ENCODE measurements around the gene RNF34.

Gene RNF34

DNA sequence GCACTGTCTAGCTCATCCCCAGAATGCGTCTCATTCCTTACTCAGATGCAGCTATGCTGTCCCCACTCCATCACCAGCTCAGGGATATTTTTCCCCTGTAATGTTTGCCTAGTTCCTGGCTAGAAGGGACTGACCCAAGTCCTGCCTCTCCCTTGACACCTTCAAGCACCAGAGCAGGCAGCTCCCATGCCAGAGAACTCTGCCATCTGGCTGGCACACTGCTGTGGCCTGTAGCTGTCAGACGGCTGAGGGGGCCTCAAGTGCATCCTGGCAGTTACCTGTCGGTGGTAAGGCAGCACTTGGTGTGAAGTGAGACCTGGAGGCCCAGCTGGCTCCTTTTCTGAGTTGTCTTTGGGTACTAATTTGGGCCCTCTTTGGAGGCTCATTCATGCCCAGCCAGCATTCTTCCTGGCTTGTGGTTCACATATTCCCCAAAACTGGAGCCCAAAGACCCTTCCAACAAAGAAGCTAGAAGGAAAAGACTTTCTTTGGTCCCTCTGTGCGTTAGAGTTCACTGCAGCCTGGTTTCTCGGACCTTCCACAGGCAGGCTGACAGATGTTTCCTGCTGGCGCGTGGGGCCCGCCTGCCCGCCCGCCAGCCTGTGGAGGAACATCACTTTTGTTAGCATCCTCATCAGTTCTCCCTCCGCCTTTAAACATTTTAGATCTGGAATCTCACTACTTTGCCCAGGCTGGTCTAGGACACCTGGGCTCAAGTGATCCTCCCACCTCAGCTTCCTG is 33.0 kb downstream of the RNF34 start:
- DNase-seq = no peak
- Histone ChIP-seq H2BK5ac (ENCODE audit: low read length) (no peak overlapping the region), H3K4ac (ENCODE audit: low read depth, low read length) (no peak overlapping the region), H3K27ac (ENCODE audit: low read depth, low read length) (no peak overlapping the region), H3K56ac (ENCODE audit: low read length) (no peak overlapping the region), H2BK15ac (replicated peaks; ENCODE audit: low read depth) (no peak overlapping the region), H3K79me1 (ENCODE audit: low read length) (no peaks in the 10 kb centered on the region), H2BK120ac (ENCODE audit: low read depth, low read length) (no peak overlapping the region), H3K4me1 (ENCODE audit: control insufficient read depth, low read depth, low read length) (no peaks in the 10 kb centered on the region), H4K8ac (ENCODE audit: low read depth, low read length) (no peak overlapping the region), H3K23ac (ENCODE audit: low read length) (no peak overlapping the region), H2AK5ac (ENCODE audit: low read length) (no peak overlapping the region), H3K27me3 (ENCODE audit: insufficient read depth, low read length, poor library complexity) (no peaks in the 10 kb centered on the region), H3K79me2 (ENCODE audit: control insufficient read depth, insufficient read depth, low read length) (no peaks in the 10 kb centered on the region), H3K36me3 (ENCODE audit: control insufficient read depth, insufficient read depth, low read length) (peaks cover 26% of the 10 kb centered on the region), H4K5ac (ENCODE audit: low read length) (no peak overlapping the region), H3K4me3 (ENCODE audit: low read length) (no peak overlapping the region), H3K9ac (ENCODE audit: low read length) (no peak overlapping the region), H3K4me2 (ENCODE audit: low read length) (no peak overlapping the region), H3K18ac (ENCODE audit: low read length) (no peak overlapping the region)
- no CpG with 5 or more reads among the region's 11 CpGs for WGBS (ENCODE audit: extremely low coverage, insufficient coverage, low lambda C conversion rate)

DNA sequence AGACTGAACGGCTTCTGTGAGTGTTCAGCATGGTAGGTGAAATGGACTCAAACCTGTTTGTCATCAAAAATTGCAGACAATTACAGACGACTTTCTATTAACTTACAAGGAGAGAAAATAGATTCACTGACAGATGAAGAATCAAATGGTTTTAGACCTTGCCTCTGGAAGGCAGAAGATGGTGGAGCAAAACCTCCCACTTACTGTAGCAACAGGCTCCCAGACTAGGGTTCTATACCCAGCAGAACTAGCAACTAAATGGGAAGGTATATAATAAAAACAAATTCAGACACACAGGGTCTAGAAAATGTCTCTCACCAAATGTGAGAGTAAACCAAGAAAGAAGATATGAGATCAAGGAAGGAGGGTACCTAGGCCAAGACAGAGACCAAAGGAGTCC is 36.8 kb downstream of the RNF34 start:
- Histone ChIP-seq H3K9ac (ENCODE audit: low read length) (no peak overlapping the region), H2BK5ac (ENCODE audit: low read length) (no peak overlapping the region), H3K4ac (ENCODE audit: low read depth, low read length) (no peak overlapping the region), H3K4me3 (ENCODE audit: low read length) (no peak overlapping the region), H3K36me3 (ENCODE audit: control insufficient read depth, insufficient read depth, low read length) (peaks cover 29% of the 10 kb centered on the region), H3K56ac (ENCODE audit: low read length) (no peak overlapping the region), H3K27me3 (ENCODE audit: insufficient read depth, low read length, poor library complexity) (no peaks in the 10 kb centered on the region), H3K4me2 (ENCODE audit: low read length) (no peak overlapping the region), H3K79me2 (ENCODE audit: control insufficient read depth, insufficient read depth, low read length) (no peaks in the 10 kb centered on the region), H2BK120ac (ENCODE audit: low read depth, low read length) (no peak overlapping the region), H2AK5ac (ENCODE audit: low read length) (no peak overlapping the region), H3K27ac (ENCODE audit: low read depth, low read length) (no peak overlapping the region), H3K79me1 (ENCODE audit: low read length) (no peaks in the 10 kb centered on the region), H4K8ac (ENCODE audit: low read depth, low read length) (no peak overlapping the region), H3K23ac (ENCODE audit: low read length) (no peak overlapping the region), H4K5ac (ENCODE audit: low read length) (no peak overlapping the region), H3K4me1 (ENCODE audit: control insufficient read depth, low read depth, low read length) (no peaks in the 10 kb centered on the region), H3K18ac (ENCODE audit: low read length) (no peak overlapping the region), H2BK15ac (replicated peaks; ENCODE audit: low read depth) (no peak overlapping the region)
- WGBS (ENCODE audit: extremely low coverage, insufficient coverage, low lambda C conversion rate) = no CpG with 5 or more reads among the region's 2 CpGs
- DNase-seq = no peak

DNA sequence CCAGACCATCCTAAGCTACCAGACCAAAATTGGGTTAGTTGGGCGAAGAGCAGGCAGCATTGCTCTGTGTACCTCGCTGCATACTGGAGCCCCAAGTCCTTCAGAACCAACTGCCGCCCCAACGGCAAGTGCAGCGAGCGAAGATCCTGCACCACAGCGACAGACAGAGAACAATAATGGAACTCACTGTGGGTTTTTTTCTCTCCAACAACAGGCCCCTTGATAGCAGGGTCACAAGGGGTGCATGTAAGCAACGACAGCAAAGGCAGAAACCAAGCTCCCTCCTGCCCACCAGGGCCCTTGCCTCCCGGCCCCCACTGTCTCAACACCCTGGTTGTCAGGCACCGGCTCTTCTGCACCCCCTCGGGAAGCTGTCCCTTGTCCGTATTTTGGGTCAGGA is 39.0 kb downstream of the RNF34 start:
- Histone ChIP-seq H2BK120ac (ENCODE audit: low read depth, low read length) (no peak overlapping the region), H3K23ac (ENCODE audit: low read length) (no peak overlapping the region)
- no CpG with 5 or more reads among the region's 12 CpGs for WGBS (ENCODE audit: extremely low coverage, insufficient coverage, low lambda C conversion rate)

DNA sequence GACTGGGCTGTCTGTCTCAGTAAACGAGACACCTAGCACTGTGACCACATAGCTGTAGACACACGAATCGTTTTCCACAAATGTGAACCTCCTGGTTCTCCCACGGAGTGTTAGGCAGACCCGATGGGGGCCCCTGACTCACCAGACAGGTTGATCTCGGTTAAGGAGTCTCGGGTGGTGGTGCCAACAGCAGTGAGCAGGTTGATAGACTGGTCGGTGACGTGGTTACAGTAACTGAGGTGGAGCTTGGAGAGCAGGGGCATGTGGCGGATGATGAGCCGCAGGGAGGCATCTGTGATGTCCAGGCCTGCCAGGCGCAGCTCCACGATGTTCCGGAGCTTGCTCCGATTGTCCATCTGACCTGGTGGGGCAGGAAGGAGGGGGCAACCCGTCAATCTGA is 39.8 kb downstream of the RNF34 start:
- H2BK15ac ChIP-seq (replicated peaks; ENCODE audit: low read depth) = no peak overlapping the region
- H3K4me1 ChIP-seq (ENCODE audit: control insufficient read depth, low read depth, low read length) = no peaks in the 10 kb centered on the region
- H4K5ac ChIP-seq (ENCODE audit: low read length) = no peak overlapping the region
- H3K79me1 ChIP-seq (ENCODE audit: low read length) = no peaks in the 10 kb centered on the region
- no peak overlapping the region for H2BK5ac ChIP-seq (ENCODE audit: low read length)
- no peak overlapping the region for H3K27ac ChIP-seq (ENCODE audit: low read depth, low read length)
- H2AK5ac ChIP-seq (ENCODE audit: low read length) = no peak overlapping the region
- H3K56ac ChIP-seq (ENCODE audit: low read length) = no peak overlapping the region
- H3K4me3 ChIP-seq (ENCODE audit: low read length) = no peak overlapping the region
- H3K23ac ChIP-seq (ENCODE audit: low read length) = no peak overlapping the region
- no peak overlapping the region for H2BK120ac ChIP-seq (ENCODE audit: low read depth, low read length)
- no peaks in the 10 kb centered on the region for H3K79me2 ChIP-seq (ENCODE audit: control insufficient read depth, insufficient read depth, low read length)
- no peaks in the 10 kb centered on the region for H3K27me3 ChIP-seq (ENCODE audit: insufficient read depth, low read length, poor library complexity)
- H3K4ac ChIP-seq (ENCODE audit: low read depth, low read length) = no peak overlapping the region
- H3K36me3 ChIP-seq (ENCODE audit: control insufficient read depth, insufficient read depth, low read length) = peaks cover 26% of the 10 kb centered on the region
- no peak overlapping the region for H3K18ac ChIP-seq (ENCODE audit: low read length)
- H4K8ac ChIP-seq (ENCODE audit: low read depth, low read length) = no peak overlapping the region
- no peak for DNase-seq
- no CpG with 5 or more reads among the region's 16 CpGs for WGBS (ENCODE audit: extremely low coverage, insufficient coverage, low lambda C conversion rate)
- H3K9ac ChIP-seq (ENCODE audit: low read length) = no peak overlapping the region
- no peak overlapping the region for H3K4me2 ChIP-seq (ENCODE audit: low read length)

More for the DNA sequence above, 39.0 kb downstream of the RNF34 start:
- H3K79me1 ChIP-seq (ENCODE audit: low read length) = no peaks in the 10 kb centered on the region
- no peak overlapping the region for H2BK15ac ChIP-seq (replicated peaks; ENCODE audit: low read depth)
- H3K9ac ChIP-seq (ENCODE audit: low read length) = no peak overlapping the region
- no peaks in the 10 kb centered on the region for H3K4me1 ChIP-seq (ENCODE audit: control insufficient read depth, low read depth, low read length)
- H3K4me2 ChIP-seq (ENCODE audit: low read length) = no peak overlapping the region
- no peaks in the 10 kb centered on the region for H3K79me2 ChIP-seq (ENCODE audit: control insufficient read depth, insufficient read depth, low read length)
- no peak overlapping the region for H3K56ac ChIP-seq (ENCODE audit: low read length)
- no peak overlapping the region for H4K5ac ChIP-seq (ENCODE audit: low read length)
- no peak overlapping the region for H2AK5ac ChIP-seq (ENCODE audit: low read length)
- no peak overlapping the region for H3K18ac ChIP-seq (ENCODE audit: low read length)
- peaks cover 26% of the 10 kb centered on the region for H3K36me3 ChIP-seq (ENCODE audit: control insufficient read depth, insufficient read depth, low read length)
- H3K4ac ChIP-seq (ENCODE audit: low read depth, low read length) = no peak overlapping the region
- no peak overlapping the region for H2BK5ac ChIP-seq (ENCODE audit: low read length)
- H3K27ac ChIP-seq (ENCODE audit: low read depth, low read length) = no peak overlapping the region
- no peak for DNase-seq
- H4K8ac ChIP-seq (ENCODE audit: low read depth, low read length) = no peak overlapping the region
- no peak overlapping the region for H3K4me3 ChIP-seq (ENCODE audit: low read length)
- no peaks in the 10 kb centered on the region for H3K27me3 ChIP-seq (ENCODE audit: insufficient read depth, low read length, poor library complexity)

DNA sequence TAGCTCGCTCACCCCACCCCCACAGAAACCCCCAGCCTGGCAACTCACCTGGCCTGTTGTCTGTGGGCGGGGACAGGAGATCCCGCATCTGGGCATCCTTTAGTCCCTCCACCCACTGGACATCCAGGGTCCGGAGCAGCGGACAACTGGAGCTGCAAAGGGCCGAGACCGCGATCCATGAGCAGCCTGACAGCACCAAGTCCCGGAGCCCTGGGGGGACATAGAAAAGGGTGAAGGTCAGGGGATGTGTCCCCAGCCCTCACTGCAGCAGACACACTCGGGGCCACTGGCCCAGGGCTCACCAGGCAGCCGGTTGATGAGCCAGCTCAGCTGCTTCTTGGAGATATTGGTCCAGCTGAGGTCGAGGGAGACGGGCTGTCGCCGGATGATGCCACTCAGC is 40.9 kb downstream of the RNF34 start:
- Histone ChIP-seq H2AK5ac (ENCODE audit: low read length) (no peak overlapping the region), H3K27me3 (ENCODE audit: insufficient read depth, low read length, poor library complexity) (no peaks in the 10 kb centered on the region), H4K5ac (ENCODE audit: low read length) (no peak overlapping the region), H2BK15ac (replicated peaks; ENCODE audit: low read depth) (no peak overlapping the region), H3K23ac (ENCODE audit: low read length) (no peak overlapping the region), H3K36me3 (ENCODE audit: control insufficient read depth, insufficient read depth, low read length) (peaks cover 23% of the 10 kb centered on the region), H3K9ac (ENCODE audit: low read length) (no peak overlapping the region), H3K56ac (ENCODE audit: low read length) (no peak overlapping the region), H4K8ac (ENCODE audit: low read depth, low read length) (no peak overlapping the region), H3K4me2 (ENCODE audit: low read length) (no peak overlapping the region), H3K27ac (ENCODE audit: low read depth, low read length) (no peak overlapping the region), H3K79me1 (ENCODE audit: low read length) (no peaks in the 10 kb centered on the region), H3K79me2 (ENCODE audit: control insufficient read depth, insufficient read depth, low read length) (no peaks in the 10 kb centered on the region), H2BK5ac (ENCODE audit: low read length) (no peak overlapping the region), H2BK120ac (ENCODE audit: low read depth, low read length) (no peak overlapping the region), H3K4me3 (ENCODE audit: low read length) (no peak overlapping the region), H3K4me1 (ENCODE audit: control insufficient read depth, low read depth, low read length) (no peaks in the 10 kb centered on the region), H3K4ac (ENCODE audit: low read depth, low read length) (no peak overlapping the region), H3K18ac (ENCODE audit: low read length) (no peak overlapping the region)
- WGBS (ENCODE audit: extremely low coverage, insufficient coverage, low lambda C conversion rate) = no CpG with 5 or more reads among the region's 15 CpGs
- DNase-seq = no peak

DNA sequence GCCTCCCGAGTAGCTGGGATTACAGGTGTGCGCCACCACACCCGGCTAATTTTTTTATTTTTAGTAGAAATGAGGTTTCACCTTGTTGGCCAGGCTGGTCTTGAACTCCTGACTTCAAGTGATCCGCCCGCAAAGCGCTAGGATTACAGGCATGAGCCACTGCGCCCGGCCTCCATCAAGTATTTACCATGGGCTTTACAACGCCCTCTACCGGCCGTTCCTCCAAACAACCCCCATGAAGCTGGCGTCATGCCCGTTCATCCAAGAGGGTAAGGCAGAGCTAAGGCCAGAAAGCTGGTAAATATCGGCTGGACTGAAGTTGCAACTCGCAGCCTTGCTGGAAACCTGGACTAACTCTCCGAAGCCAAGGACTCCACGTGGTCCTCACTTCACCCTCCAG is 41.6 kb downstream of the RNF34 start:
- Histone ChIP-seq H2BK120ac (ENCODE audit: low read depth, low read length) (no peak overlapping the region), H3K27me3 (ENCODE audit: insufficient read depth, low read length, poor library complexity) (no peaks in the 10 kb centered on the region), H3K56ac (ENCODE audit: low read length) (no peak overlapping the region), H3K9ac (ENCODE audit: low read length) (no peak overlapping the region), H2BK5ac (ENCODE audit: low read length) (no peak overlapping the region), H3K4me2 (ENCODE audit: low read length) (no peak overlapping the region), H3K23ac (ENCODE audit: low read length) (no peak overlapping the region), H3K79me2 (ENCODE audit: control insufficient read depth, insufficient read depth, low read length) (no peaks in the 10 kb centered on the region), H3K4me1 (ENCODE audit: control insufficient read depth, low read depth, low read length) (no peaks in the 10 kb centered on the region), H4K5ac (ENCODE audit: low read length) (no peak overlapping the region), H2BK15ac (replicated peaks; ENCODE audit: low read depth) (no peak overlapping the region), H3K79me1 (ENCODE audit: low read length) (no peaks in the 10 kb centered on the region), H3K4me3 (ENCODE audit: low read length) (no peak overlapping the region), H3K36me3 (ENCODE audit: control insufficient read depth, insufficient read depth, low read length) (peaks cover 22% of the 10 kb centered on the region), H3K18ac (ENCODE audit: low read length) (no peak overlapping the region), H3K27ac (ENCODE audit: low read depth, low read length) (no peak overlapping the region), H3K4ac (ENCODE audit: low read depth, low read length) (no peak overlapping the region), H4K8ac (ENCODE audit: low read depth, low read length) (no peak overlapping the region), H2AK5ac (ENCODE audit: low read length) (no peak overlapping the region)
- DNase-seq = peak; percentile 22
- no CpG with 5 or more reads among the region's 17 CpGs for WGBS (ENCODE audit: extremely low coverage, insufficient coverage, low lambda C conversion rate)
